ENCODE data around the gene SSMEM1.
A peak's percentile ranks its signal among the peaks of the same experiment; 100 is the strongest.
"Not testable (repeated sequence)": the region's sequence is repeated elsewhere in the genome, so short reads cannot be mapped to it uniquely, and the experiment has no call there.

SSMEM1 gene, protein sequence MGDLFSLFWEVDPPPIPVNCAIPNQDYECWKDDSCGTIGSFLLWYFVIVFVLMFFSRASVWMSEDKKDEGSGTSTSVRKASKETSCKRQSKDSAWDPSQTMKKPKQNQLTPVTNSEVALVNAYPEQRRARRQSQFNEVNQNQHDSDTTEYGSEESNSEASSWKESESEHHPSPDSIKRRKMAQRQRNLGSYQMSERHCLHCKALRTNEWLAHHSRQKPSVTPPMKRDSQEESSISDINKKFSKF

DNA sequence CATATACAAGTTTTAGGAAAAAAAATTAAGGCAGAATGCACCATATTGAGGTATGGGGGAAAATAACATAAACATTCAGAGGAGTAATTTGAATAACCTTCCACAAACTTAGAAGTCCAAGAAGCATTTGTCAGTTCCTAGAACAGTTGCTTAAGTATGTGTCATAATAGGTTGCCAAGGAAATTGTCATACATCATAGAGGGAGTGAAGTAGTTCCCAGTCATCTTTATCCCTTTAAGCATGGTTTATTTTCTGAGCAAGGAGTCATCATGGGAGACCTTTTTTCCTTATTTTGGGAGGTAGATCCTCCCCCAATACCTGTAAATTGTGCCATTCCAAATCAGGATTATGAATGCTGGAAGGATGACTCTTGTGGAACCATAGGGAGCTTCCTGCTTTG, at the start of gene SSMEM1:
TSS of gene SSMEM1 (plus strand) at position 219 of the 400 bp plus-strand sequence. CDS start at position 270, 51 bp downstream.
- no peak for DNase-seq (ENCODE audit: low spot score)

DNA sequence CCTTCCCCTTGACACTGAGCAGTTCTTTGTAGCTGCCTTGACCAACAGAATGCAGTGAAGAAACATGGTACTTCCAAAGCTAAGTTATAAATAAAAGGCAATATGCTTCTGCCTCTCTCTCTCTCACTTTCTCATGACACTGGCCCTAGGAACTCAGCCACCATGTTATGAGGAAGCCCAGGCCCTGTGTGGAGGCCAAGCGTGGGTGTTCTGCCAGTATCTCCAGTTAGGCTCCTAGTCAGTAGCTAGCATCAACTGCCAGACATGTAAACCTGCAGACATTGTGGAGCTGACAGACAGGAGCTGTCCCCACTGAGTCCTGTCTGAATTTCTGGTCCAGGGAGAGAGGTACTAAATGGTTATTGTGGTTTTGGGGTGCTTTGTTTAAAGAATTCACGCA, 47.6 kb upstream of the SSMEM1 start:
- DNase-seq (ENCODE audit: low spot score), result no peak

DNA sequence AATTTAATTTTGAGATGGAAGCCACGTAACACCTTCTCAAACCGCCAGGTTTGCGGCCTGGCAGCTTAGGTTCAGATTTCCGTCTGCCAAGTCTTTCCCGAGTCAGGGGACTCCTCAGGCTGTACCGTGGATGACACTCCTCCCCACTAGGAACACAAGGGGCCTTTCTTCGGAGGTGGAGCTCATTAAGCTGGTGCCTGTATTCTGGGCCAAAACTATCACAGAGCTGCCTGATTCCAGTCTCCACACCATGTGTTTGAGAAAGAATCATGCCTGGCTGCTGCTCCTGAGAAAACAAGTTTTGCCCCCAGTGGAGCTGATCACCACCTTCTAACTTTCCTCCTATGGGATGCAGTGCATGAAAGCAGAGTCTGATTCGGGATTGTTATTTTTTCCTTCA, 47.2 kb upstream of the SSMEM1 start:
- no peak for DNase-seq (ENCODE audit: low spot score)

DNA sequence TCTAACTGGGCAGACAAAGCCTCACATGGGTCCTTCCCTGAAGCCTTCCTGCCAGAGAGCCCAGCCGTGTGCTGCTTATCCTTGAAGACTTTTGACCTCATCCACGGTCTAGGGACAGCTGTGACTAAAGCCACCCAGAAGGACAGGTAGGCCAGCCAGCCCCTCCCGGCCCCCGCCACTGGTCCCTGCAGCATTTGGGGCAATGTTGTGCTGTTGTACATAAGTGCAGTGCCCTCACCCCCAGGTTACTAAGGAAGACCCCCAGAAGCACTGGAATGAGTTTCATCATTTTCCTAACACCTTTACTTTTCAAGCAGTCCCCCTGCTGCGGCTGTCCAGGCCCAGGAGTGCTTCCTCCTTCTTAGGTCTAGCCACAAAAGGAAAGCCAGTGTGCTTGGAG, 45.5 kb upstream of the SSMEM1 start:
- DNase-seq (ENCODE audit: low spot score), result no peak

DNA sequence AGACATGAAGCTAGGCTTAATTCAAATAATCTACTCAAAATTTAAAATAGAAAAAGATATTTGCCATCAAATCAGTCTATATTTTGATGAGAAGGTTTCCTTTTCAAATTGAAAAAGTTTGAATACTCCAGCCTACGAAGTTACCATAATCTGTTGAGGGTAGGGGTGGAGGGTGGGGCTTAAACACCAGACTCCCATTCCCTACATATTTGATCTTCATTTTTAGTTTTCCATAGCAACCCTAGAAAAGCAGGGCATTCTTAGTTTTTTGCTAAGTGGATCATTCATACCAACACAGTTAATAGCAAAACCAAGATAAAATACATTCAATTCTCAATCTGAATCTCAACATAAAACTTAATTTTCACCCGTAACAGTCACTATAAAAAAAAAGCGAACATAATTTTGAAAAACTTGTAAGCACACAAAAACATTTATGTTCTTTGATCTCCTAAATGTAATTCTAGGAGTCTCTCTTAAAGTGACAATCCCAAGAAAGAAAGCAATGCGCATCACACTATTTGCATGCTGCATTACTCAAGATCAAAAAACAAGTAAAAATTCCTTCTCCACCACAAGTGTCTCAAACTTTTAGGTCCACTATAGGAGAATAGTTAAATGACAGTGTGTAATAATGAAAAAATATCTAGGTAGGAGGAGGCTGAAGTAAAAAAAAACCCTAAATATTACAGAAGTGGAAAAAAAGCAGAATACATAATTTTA, 33.3 kb upstream of the SSMEM1 start:
- no peak for DNase-seq (ENCODE audit: low spot score)

DNA sequence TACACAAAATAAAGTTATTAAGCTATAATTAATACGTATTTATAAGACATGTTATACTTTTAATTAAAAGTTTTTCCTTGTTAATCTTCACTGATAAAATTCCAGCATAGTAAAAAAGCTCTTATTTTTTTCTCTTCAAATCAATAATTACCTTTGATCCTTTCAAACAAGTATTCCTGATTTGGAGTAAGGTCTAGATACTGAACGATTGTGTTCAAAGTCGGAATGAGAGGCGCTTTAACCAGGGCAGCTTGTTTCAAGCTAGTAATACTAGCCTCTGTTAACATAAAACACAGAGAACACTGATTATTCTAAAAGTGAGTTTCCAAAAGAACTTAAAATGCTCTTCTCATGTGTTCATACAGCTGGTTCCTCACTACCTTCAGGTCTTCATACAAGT, 29.4 kb upstream of the SSMEM1 start:
- no peak for DNase-seq (ENCODE audit: low spot score)

DNA sequence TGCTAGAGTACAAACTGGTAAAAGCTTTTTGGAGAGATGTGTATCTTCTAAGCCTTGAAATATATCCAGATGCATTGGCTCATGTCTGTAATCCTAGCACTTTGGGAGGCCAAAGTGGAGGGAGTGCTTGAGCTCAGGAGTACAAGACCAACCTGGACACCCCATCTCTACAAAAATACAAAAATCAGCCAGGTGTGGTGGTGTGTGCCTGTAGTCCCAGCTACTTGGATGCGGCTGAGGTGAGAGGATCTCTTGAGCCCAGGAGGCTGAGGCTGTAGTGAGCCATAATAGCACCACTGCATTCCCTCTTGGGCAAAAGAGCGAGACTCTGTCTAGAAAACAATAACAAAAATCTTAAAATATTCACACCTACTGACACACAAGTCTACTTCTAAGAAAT, 28.0 kb upstream of the SSMEM1 start:
- DNase-seq (ENCODE audit: low spot score), result no peak

DNA sequence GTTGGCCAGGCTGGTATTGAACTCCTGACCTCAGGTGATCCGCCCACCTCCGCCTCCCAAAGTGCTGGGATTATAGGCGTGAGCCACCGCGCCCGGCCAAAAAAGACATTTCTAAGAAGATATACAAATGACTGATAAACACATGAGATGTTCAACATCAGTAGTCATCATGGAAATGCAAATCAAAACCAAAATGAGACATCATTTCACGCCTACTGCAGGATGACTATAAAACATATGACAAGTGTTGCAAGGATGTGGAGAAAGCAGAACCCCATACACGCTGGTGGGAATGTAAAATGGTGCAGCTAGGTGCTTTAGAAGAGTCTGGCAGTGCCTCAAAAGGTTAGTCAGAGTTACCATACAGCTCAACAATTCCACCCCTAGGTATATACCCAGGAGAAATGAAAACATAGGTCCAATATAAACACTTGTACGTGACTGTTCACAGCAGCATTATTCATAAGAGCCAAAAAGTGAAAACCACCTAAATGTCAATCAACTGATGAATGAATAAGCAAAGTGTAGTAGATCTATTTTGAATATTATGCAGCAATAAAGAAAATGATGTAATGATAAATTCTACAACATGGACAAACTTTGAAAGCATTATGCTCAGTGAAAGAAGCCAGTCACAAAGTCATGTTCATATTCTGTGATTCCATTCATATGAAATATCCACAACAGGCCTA, 26.9 kb upstream of the SSMEM1 start:
- no peak for DNase-seq (ENCODE audit: low spot score)

DNA sequence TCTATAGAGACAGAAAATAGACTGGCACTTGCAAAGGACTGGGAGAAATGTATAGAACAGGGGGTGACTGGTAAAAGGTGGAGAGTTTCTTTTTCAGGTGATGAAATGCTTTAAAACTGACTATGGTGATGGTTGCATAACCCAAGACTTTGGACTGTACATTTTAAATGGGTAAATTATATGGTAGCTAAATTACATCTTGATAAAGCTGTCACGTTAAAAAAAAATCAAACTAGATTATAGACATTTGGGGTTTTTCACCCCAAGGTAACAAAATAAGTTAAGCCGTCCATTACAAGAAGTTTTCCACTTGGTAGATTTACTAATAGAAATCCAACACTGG, 26.4 kb upstream of the SSMEM1 start:
- no peak for DNase-seq (ENCODE audit: low spot score)

DNA sequence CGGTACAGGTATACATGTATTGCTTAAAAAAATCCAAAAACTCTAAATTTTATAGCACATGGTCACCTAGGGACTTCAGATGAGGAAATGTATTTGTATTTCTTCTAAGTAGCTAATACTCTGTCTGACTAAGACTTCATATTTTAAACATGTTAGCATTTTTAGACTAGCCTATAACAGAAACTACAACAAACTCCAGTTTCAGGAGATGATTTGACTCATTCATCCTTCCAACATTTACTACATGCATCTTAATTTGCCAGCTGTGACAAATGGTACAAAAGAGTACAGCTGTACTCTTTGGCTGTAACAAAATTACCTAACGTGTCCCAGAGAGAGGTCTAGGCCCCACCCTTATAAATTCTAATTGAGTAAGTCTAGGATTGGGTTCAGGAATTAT, 24.7 kb upstream of the SSMEM1 start:
- no peak for DNase-seq (ENCODE audit: low spot score)

DNA sequence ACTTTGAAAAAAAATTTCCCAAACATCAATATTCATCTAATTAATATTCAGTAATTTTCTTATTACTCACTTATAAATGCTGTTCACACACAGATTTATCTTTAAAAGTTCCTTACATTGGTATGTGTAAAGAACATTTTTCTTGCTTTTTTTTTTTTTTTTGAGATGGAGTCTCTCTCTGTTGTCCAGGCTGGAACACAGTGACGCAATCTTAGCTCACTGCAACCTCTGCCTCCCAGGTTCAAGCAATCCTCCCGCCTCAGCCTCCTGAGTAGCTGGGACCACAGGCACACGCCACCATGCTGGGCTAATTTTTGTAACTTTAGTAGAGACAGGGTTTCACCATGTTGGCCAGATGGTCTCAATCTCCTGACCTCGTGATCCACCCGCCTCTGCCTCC, 23.3 kb upstream of the SSMEM1 start:
- DNase-seq (ENCODE audit: low spot score), result not testable (repeated sequence)

DNA sequence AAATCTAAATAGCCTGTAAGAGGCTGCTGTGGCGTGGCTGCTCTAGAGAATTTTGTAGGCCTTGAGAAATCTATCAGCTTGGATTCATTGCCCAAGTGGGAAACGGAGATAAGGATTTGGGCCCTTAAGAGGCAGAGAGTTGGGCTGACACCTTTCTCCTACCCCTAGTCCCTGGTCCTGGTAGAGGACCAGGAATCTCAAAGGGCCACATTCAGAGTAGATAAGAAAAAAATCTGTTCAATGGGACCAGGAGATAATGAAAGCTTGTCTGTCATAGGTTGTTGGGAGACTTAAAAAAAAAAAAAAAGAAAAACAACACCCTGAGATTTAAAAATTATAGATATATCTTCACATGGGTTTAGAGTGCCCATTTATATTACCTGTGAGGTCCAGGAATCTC, 20.3 kb upstream of the SSMEM1 start:
- DNase-seq (ENCODE audit: low spot score), result no peak

DNA sequence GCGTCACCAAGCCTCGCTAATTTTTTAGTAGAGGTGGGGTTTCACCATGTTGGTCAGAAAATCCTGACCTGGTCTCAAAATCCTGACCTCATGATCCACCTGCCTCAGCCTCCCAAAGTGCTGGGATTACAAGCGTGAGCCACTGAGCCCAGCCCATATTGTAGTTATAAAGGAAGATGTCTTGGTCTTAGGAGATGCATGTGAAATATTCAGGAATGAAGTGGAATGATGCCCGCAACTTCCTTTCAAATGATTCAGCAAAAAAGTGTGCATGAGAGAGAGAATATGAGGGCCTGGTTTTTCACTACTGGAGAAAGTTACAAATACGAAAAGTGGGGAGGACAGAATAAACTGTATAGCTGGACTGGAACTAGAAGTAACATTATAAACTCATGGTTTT, 18.3 kb upstream of the SSMEM1 start:
- DNase-seq (ENCODE audit: low spot score), result no peak

DNA sequence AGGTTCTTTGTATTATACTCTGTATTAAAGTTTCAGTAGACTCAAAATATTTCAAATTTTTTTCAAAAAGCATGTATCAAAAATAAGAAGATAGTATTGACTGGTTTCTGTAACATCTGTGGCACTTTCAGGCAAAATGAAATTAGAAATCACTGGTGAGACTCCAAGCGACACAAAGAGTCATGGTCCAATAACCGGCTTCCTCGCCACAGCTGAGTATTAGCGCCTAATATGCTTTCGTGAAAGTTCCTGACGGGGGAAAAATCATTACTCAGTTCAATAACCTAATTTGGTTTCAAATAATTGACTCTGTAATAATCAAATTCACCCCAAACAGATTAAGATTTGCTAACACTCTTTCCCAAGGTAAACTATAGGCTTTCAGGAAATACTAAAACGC, 15.9 kb upstream of the SSMEM1 start:
- DNase-seq (ENCODE audit: low spot score), result no peak

DNA sequence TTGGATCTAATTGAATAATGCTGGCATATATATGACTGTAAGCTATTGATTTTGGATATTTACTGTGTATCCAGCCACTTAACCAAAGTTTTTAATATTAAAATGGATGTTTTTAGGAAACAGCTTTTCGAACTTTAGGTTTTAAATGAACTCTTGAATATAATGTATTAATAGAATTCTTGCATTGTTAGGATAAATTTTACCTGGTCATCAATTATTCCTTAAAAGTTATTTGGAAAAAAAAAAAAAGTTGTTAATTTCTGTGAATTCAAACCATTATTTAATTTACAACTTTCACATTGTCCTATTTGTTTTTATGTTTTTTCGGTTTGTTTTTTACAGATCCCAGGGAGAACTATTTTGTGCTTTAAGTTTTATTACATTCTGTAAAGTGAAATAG, 12.3 kb upstream of the SSMEM1 start:
- DNase-seq (ENCODE audit: low spot score), result no peak

DNA sequence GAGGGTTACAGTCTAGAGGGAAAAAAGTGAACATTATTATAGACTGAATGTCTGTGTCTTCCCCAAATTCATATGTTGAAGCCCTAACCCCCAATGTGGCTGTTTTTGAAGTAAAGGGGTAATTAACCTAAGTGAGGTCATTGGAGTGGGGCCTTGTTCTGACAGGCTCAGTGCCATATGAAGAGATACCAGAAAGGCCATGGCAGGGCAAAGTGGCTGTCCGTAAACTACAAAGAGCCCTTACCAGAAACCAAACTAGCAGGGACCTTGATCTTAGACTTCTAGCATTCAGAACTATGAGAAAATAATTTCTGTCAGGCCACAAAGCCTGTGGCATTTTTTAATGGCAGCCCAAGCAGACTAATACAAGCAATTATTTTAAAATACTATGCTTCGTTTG, 11.2 kb upstream of the SSMEM1 start:
- DNase-seq (ENCODE audit: low spot score), result no peak

DNA sequence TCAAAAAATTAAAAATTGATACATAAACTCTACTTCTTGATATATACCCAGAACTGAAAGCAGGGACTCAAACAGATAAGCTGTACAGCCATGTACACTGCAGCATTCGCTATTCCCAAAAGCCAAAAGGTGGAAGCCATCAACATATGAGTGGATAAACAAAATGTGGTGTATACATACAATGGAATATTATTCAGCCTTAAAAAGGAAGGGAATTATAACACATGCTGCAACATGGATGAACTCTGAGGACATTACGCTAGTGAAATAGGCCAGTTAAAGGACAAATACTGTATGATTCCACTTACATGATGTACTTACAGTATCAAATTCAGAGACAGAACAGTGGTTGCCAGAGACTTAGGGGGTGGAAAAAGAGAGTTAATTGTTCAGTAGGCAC, 10.6 kb upstream of the SSMEM1 start:
- DNase-seq (ENCODE audit: low spot score), result no peak

DNA sequence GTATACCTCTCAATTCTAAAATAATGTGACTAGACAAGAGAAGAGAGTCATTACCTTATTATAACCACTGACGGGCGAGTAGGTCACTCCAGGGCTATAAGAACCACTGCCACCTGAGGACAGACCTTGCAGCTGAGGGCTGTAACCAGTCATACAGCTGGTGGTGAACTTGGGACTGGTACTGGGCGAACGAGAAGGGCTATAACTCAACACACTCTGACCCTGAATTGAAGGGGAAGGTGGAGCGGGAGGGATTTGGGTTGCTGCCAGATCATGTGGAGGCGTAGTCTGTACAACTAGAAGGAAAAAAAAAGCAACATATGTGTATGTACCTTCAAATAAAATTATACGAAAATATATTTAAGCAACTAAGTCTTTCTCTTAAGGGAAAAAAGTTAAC, 5.9 kb upstream of the SSMEM1 start:
- DNase-seq (ENCODE audit: low spot score), result no peak

DNA sequence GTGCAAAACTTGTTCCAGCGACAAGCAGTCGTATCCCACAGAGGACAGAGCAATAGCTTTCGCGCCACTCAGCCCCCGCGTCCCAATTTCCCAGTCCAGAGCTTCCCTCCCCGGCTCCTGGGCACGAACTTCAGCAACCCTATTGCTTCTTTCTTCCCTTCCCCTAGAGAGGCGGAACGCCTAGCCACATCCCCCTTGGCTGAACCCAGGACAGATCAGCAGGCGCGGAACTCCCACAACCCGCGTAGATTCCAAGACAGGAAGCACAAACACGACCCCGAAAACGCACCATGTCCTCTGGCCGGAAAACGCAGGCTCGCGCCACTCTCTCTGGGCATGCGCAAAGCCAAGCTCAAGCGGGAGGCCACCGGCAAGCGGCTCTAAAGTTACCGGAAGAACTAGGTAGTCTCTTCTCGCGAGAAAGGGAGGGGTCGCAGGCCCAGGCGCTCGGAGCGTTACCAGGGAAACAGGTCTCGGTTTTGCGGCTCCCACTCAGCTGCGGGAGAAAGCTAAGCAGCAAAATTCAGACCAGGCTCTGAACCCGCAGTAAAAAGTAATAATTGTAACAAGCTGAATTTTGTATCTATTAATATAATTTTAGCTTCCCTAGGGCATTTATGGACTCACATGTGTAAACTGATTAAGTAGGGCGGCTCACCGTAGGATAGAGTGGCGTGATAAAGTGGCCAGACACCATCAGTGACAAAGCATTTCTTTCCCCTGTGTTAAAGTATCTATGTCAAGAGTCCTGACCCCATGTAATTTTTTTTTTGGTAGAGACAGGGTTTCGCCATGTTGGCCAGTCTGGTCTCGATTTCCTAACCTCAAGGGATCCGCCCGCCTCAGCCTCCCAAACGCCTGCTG, 2.3 kb upstream of the SSMEM1 start, which contains the start of gene TMEM209:
TSS of gene TMEM209 (minus strand) at position 323 of the 864 bp plus-strand sequence. CDS start at position 292, 31 bp downstream.
- DNase-seq (ENCODE audit: low spot score), result peak; percentile 96

DNA sequence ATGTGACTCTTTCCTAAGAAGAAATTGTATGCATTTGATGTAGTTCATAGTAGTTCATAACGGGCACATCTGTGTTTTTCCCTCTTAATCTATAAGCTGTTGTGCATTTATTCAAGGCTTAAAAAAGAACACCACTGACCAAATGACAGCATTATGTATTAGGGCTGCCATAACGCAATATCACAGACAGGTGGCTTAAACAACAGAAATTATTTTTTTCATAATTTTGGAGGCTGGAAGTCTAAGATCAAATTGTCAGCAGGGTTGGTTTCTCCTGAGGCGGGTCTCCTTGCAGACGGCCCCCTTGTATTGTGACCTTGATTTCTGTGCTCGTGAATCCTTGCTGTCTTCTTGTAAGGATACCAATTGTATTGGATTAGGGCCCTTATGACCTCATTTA, 627 bp upstream of the SSMEM1 start:
- no peak for DNase-seq (ENCODE audit: low spot score)

DNA sequence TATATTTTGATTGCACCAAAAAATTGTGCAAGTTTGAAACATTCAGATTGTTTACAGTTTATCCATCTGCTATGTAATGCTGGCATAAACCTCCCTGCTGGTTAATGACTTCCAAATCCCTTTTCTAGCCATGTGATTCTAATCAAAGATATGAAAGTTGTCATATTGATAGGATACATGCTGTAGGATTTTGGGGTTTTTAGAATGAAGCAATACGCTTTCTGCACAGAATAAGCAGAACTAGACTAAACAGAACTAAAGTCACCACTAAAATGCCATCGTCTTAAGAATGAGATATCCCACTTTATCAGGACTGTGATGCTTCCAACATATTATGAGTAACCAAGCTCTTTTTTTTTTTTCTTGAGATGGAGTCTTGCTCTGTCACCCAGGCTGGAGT, 856 bp downstream of the SSMEM1 start:
- no peak for DNase-seq (ENCODE audit: low spot score)

DNA sequence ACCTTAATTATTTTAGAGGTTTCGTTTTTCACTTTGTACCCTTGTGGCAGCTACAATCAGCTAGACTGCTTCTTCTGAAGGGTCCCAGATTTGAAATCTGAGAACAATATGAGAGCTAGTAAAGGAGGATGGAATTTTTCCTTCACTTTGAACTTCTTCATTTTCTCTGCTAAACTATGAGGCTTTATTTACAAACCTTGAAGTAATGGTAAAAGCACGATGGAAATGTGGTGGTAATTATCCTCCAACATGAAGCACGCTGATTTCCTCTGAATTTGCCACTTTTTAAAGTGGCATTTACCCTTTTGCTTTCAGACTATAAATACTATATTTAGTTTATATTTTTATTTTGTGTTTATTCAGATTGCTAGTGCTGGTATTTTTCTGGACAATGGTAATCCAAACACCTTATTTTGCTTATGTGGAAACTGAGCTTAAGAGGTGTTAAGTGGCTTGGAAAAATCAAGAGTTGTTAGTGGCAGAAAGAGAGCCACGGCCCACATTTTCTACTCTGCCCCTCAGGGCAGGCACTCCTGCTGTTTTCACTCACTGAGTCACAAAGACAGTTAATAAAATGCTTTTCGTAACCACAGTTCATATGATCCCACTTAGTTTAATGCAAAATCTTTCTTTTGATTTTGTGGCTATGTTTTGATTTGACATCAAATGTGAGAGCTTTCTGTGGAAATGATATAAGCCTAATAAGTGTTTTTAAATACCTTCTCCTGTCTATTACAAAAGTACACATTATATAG, 2.7 kb downstream of the SSMEM1 start:
- DNase-seq (ENCODE audit: low spot score), result no peak
